Suprapubic skin (tissue), 4 donors: Measurements from ENCODE around the gene TMEM82. TPM values are rescaled to one million over a fixed set of nuclear protein-coding genes. Genes with fewer than 3 reads are reported as not detected.
"Not testable (repeated sequence)": the region's sequence is repeated elsewhere in the genome, so short reads cannot be mapped to it uniquely, and the experiment has no call there.

ENCODE experiments used
- DNase-seq, 2 donors: peaks; one replicate each; pipeline ENCODE4 v3.0.0-alpha.2; 2019; ENCODE audit warnings: low spot score in 2 of 2
- H3K27ac ChIP-seq: fragments of 200-600 bp; sonication (generic); one replicate; pipeline ENCODE4 v1.5.1; 2019
- H3K27me3 ChIP-seq: fragments of 200-600 bp; sonication (generic); one replicate; pipeline ENCODE4 v1.5.1; 2019
- H3K36me3 ChIP-seq: fragments of 200-600 bp; sonication (generic); one replicate; pipeline ENCODE4 v1.5.1; 2019
- H3K4me1 ChIP-seq: fragments of 200-600 bp; sonication (generic); one replicate; pipeline ENCODE4 v1.5.1; 2019
- H3K4me3 ChIP-seq: fragments of 200-600 bp; sonication (generic); one replicate; pipeline ENCODE4 v1.5.1; 2019; ENCODE audit warnings: mild to moderate bottlenecking
- H3K9me3 ChIP-seq: fragments of 200-600 bp; sonication (generic); one replicate; pipeline ENCODE4 v1.5.1; 2019
- CTCF ChIP-seq, 2 donors: fragments of 200-600 bp in 1 of 2; fragments of 450-650 bp in 1 of 2; sonication (generic) in 1 of 2; IDR thresholded peaks; one replicate each; pipeline ENCODE4 v1.5.1; 2016 to 2019; ENCODE audit warnings: antibody characterized with exemption in 2 of 2, mild to moderate bottlenecking in 1 of 2, moderate library complexity in 1 of 2
- EP300 ChIP-seq: sonication (generic); formaldehyde crosslinking; IDR thresholded peaks from one replicate; pipeline ENCODE4 v1.6.1; 2017; ENCODE audit warnings: antibody characterized with exemption
- POLR2A ChIP-seq, 2 donors: fragments of 450-650 bp; IDR thresholded peaks; one replicate each; pipeline ENCODE4 v1.6.1; 2017; ENCODE audit warnings: antibody characterized with exemption in 2 of 2, mild to moderate bottlenecking in 2 of 2, moderate library complexity in 2 of 2
- POLR2AphosphoS5 ChIP-seq, 3 donors: sonication (generic); formaldehyde crosslinking; IDR thresholded peaks; one replicate each; pipeline ENCODE4 v1.6.1; 2017; ENCODE audit warnings: antibody characterized with exemption in 3 of 3
- WGBS: methylation state at CpG from one replicate; pipeline ENCODE4 v1.1.5; 2018; 5-methylcytosine and 5-hydroxymethylcytosine counted together
- total RNA-seq, 4 donors: library from RNA; depleted of rRNA; stranded (reverse); fragments of >200 nt; gene quantifications; one replicate each; pipeline ENCODE4 v1.1.0, GENCODE V29; 2016

Gene TMEM82
- total RNA-seq, result not detected

GRCh38 chr1:15742339-15742801, at the start of gene TMEM82:
TSS of gene TMEM82 (plus strand) at chr1:15742499. CDS start at chr1:15742560, 61 bp downstream.
- no peaks in the 10 kb centered on the region for H3K9me3 ChIP-seq
- no peak within 1 kb of the TSS for H3K4me3 ChIP-seq
- H3K27ac ChIP-seq, result no peak within 1 kb of the TSS
- no peak for DNase-seq
- no peaks in the 10 kb centered on the region for H3K27me3 ChIP-seq
- H3K36me3 ChIP-seq, result no peaks in the 10 kb centered on the region
- 43% methylated on average over 12 of the region's 14 CpGs for WGBS
- H3K4me1 ChIP-seq, result peaks cover 11% of the 10 kb centered on the region
- no peak for TF ChIP-seq POLR2A (IDR thresholded peaks at IDR 0.05)
- TF ChIP-seq CTCF (IDR thresholded peaks at IDR 0.05), result no peak
- TF ChIP-seq EP300, result no peak
- TF ChIP-seq POLR2AphosphoS5 (IDR thresholded peaks at IDR 0.05), result no peak

GRCh38 chr1:15693371-15693770, 48.9 kb upstream of the TMEM82 start:
- WGBS, result 69% methylated on average over 5 of the region's 5 CpGs
- Histone ChIP-seq H3K36me3 (no peaks in the 10 kb centered on the region), H3K27ac (no peak overlapping the region), H3K27me3 (no peaks in the 10 kb centered on the region), H3K4me3 (no peak overlapping the region), H3K4me1 (peaks cover 31% of the 10 kb centered on the region), H3K9me3 (no peaks in the 10 kb centered on the region)
- no peak for DNase-seq
- TF ChIP-seq POLR2AphosphoS5 (IDR thresholded peaks at IDR 0.05), result no peak
- no peak for TF ChIP-seq EP300
- TF ChIP-seq CTCF (IDR thresholded peaks at IDR 0.05), result no peak
- TF ChIP-seq POLR2A (IDR thresholded peaks at IDR 0.05), result no peak

- Histone ChIP-seq H3K9me3 (no peaks in the 10 kb centered on the region), H3K36me3 (no peaks in the 10 kb centered on the region), H3K27ac (peak overlapping the region; percentile 70), H3K27me3 (no peaks in the 10 kb centered on the region), H3K4me3 (peak overlapping the region; percentile 23), H3K4me1 (peaks cover 31% of the 10 kb centered on the region)
- 46% methylated on average over 10 of the region's 10 CpGs for WGBS
- DNase-seq, result no peak
- TF ChIP-seq EP300 (no peak), CTCF (IDR thresholded peaks at IDR 0.05) (no peak), POLR2A (IDR thresholded peaks at IDR 0.05) (no peak)
Observed at GRCh38 chr1:15696956-15697521, 45.3 kb upstream of the TMEM82 start.

GRCh38 chr1:15698201-15698600, 44.1 kb upstream of the TMEM82 start:
- 100% methylated on average over 2 of the region's 2 CpGs for WGBS
- H3K27ac ChIP-seq, result no peak overlapping the region
- H3K4me3 ChIP-seq, result no peak overlapping the region
- no peak for TF ChIP-seq POLR2A (IDR thresholded peaks at IDR 0.05)
- TF ChIP-seq CTCF (IDR thresholded peaks at IDR 0.05), result no peak
- TF ChIP-seq POLR2AphosphoS5 (IDR thresholded peaks at IDR 0.05), result no peak
- no peak for TF ChIP-seq EP300
- no peaks in the 10 kb centered on the region for H3K27me3 ChIP-seq
- H3K36me3 ChIP-seq, result no peaks in the 10 kb centered on the region
- no peaks in the 10 kb centered on the region for H3K9me3 ChIP-seq
- no peak for DNase-seq
- peaks cover 40% of the 10 kb centered on the region for H3K4me1 ChIP-seq

- H3K27ac ChIP-seq, DNase-seq, H3K27me3 ChIP-seq, H3K36me3 ChIP-seq, H3K9me3 ChIP-seq, H3K4me3 ChIP-seq: not testable (repeated sequence)
- peaks cover 51% of the 10 kb centered on the region for H3K4me1 ChIP-seq
- 98% methylated on average over 4 of the region's 4 CpGs for WGBS
Observed at GRCh38 chr1:15699321-15699720, 43.0 kb upstream of the TMEM82 start.

GRCh38 chr1:15700508-15700907, 41.8 kb upstream of the TMEM82 start:
- Histone ChIP-seq H3K27ac (no peak overlapping the region), H3K4me3 (no peak overlapping the region), H3K36me3 (no peaks in the 10 kb centered on the region), H3K4me1 (peaks cover 63% of the 10 kb centered on the region), H3K9me3 (no peaks in the 10 kb centered on the region), H3K27me3 (no peaks in the 10 kb centered on the region)
- DNase-seq, result no peak
- TF ChIP-seq POLR2A (IDR thresholded peaks at IDR 0.05), result no peak
- TF ChIP-seq EP300, result no peak
- TF ChIP-seq CTCF (IDR thresholded peaks at IDR 0.05), result no peak
- no peak for TF ChIP-seq POLR2AphosphoS5 (IDR thresholded peaks at IDR 0.05)
- 45% methylated on average over 6 of the region's 6 CpGs for WGBS
